HPDE6-E6E7 (cell line): ENCODE data around the gene FBXO7.
"Not testable (repeated sequence)": the region's sequence is repeated elsewhere in the genome, so short reads cannot be mapped to it uniquely, and the experiment has no call there.

ENCODE experiments used
- DNase-seq: peaks from one replicate; pipeline ENCODE4 v3.0.0; 2011; ENCODE audit warnings: missing footprints; ENCODE audit errors: extremely low spot score

FBXO7 gene

GRCh38 chr22:32474635-32475467, at the start of gene FBXO7:
Gene FBXO7 (plus strand): TSS chr22:32474811. CDS start chr22:32475003, 192 bp downstream.
- DNase-seq = peak; percentile 87

- DNase-seq = no peak
Measured at GRCh38 chr22:32426881-32427280, 47.7 kb upstream of the FBXO7 start.

GRCh38 chr22:32430352-32430751, 44.3 kb upstream of the FBXO7 start:
- DNase-seq = no peak

- peak; percentile 36 for DNase-seq
Measured at GRCh38 chr22:32444068-32444467, 30.5 kb upstream of the FBXO7 start.

- DNase-seq = no peak
Measured at GRCh38 chr22:32446321-32446720, 28.3 kb upstream of the FBXO7 start.

GRCh38 chr22:32448980-32449379, 25.6 kb upstream of the FBXO7 start:
- no peak for DNase-seq

- no peak for DNase-seq
Measured at GRCh38 chr22:32457031-32457430, 17.6 kb upstream of the FBXO7 start.

GRCh38 chr22:32462452-32462851, 12.2 kb upstream of the FBXO7 start:
- DNase-seq = no peak

- no peak for DNase-seq
Measured at GRCh38 chr22:32465661-32466060, 8.9 kb upstream of the FBXO7 start.

- DNase-seq = no peak
Measured at GRCh38 chr22:32466496-32466895, 8.1 kb upstream of the FBXO7 start.

- peak; percentile 22 for DNase-seq
Measured at GRCh38 chr22:32469799-32470212, 4.8 kb upstream of the FBXO7 start.

- no peak for DNase-seq
Measured at GRCh38 chr22:32473388-32473952, 1.1 kb upstream of the FBXO7 start.

- no peak for DNase-seq
Measured at GRCh38 chr22:32475468-32476010, 928 bp downstream of the FBXO7 start.

GRCh38 chr22:32476281-32477195, 1.9 kb downstream of the FBXO7 start:
- no peak for DNase-seq

GRCh38 chr22:32477596-32477995, 3.0 kb downstream of the FBXO7 start:
- no peak for DNase-seq

- DNase-seq = not testable (repeated sequence)
Measured at GRCh38 chr22:32478552-32478951, 3.9 kb downstream of the FBXO7 start.

- DNase-seq = no peak
Measured at GRCh38 chr22:32478994-32479393, 4.4 kb downstream of the FBXO7 start.

GRCh38 chr22:32480238-32480637, 5.6 kb downstream of the FBXO7 start:
- no peak for DNase-seq

GRCh38 chr22:32482708-32483107, 8.1 kb downstream of the FBXO7 start:
- no peak for DNase-seq

GRCh38 chr22:32486656-32487390, 12.2 kb downstream of the FBXO7 start:
- no peak for DNase-seq

GRCh38 chr22:32487461-32487860, 12.8 kb downstream of the FBXO7 start:
- no peak for DNase-seq
